Heart right ventricle (tissue), 16 donors: ENCODE measurements around the gene INS. TPM values are rescaled to one million over a fixed set of nuclear protein-coding genes. Genes with fewer than 3 reads are reported as not detected.
"Not testable (repeated sequence)": the region's sequence is repeated elsewhere in the genome, so short reads cannot be mapped to it uniquely, and the experiment has no call there.

Source experiments
- ATAC-seq, 8 donors: fragments of 200-7000 bp; cut with Tn5 transposase; one replicate each; pipeline ENCODE4 v1.9.1; 2020; ENCODE audit warnings: mild to moderate bottlenecking in 8 of 8, moderate library complexity in 8 of 8, moderate number of reproducible peaks in 1 of 8
- DNase-seq, 2 donors: peaks; one replicate each; pipeline ENCODE4 v3.0.0-alpha.2; 2020
- H3K27ac ChIP-seq, 10 donors: fragments of 200-600 bp; sonication (generic) in 2 of 10; one replicate each; pipeline versions ENCODE4 v1.5.0 to v1.8.0; 2020 to 2022; ENCODE audit warnings: mild to moderate bottlenecking in 3 of 10
- H3K27me3 ChIP-seq, 7 donors: fragments of 200-600 bp; one replicate each; pipeline ENCODE4 v1.8.0; 2021 to 2022; ENCODE audit warnings: mild to moderate bottlenecking in 2 of 7
- H3K36me3 ChIP-seq, 9 donors: fragments of 200-600 bp; sonication (generic) in 1 of 9; one replicate each; pipeline versions ENCODE4 v1.5.0 to v1.8.0; 2020 to 2022; ENCODE audit warnings: mild to moderate bottlenecking in 2 of 9
- H3K4me1 ChIP-seq, 9 donors: fragments of 200-600 bp; sonication (generic) in 1 of 9; one replicate each; pipeline versions ENCODE4 v1.5.0 to v1.8.0; 2020 to 2022; ENCODE audit warnings: mild to moderate bottlenecking in 4 of 9
- H3K4me3 ChIP-seq, 10 donors: fragments of 200-600 bp; sonication (generic) in 2 of 10; one replicate each; pipeline versions ENCODE4 v1.5.0 to v1.8.0; 2020 to 2022; ENCODE audit warnings: mild to moderate bottlenecking in 7 of 10, moderate library complexity in 2 of 10
- H3K9me3 ChIP-seq, 11 donors: fragments of 200-600 bp in 10 of 11; sonication (generic) in 2 of 11; one replicate each; pipeline versions ENCODE4 v1.5.0 to v1.8.0; 2013 to 2022; ENCODE audit warnings: mild to moderate bottlenecking in 2 of 11, control low read depth in 1 of 11, moderate library complexity in 1 of 11
- WGBS, 2 donors: extraction: QIAGEN DNeasy Blood & Tissue Kit; methylation state at CpG; one replicate each; pipeline ENCODE4 v1.1.7; 2013; ENCODE audit warnings: inconsistent platforms in 1 of 2; 5-methylcytosine and 5-hydroxymethylcytosine counted together
- intact Hi-C, 10 donors: fragments of 100-400 bp; cut with DNase I; formaldehyde crosslinking; loops; one replicate each; pipeline versions ENCODE4 v1.11.1 to v1.14.2; 2022
- polyA plus RNA-seq, 2 donors: library from polyadenylated mRNA; stranded (reverse); fragments of 200-250 nt; gene quantifications; one replicate each; pipeline ENCODE4 v1.2.3, GENCODE V29; 2013
- total RNA-seq, 10 donors: library from RNA; stranded (reverse); fragmentation: NEBNext Ultra II Directional in 3 of 10; extraction: Animal tissue kit (Norgen Biotek cat#: 25700) in 3 of 10; gene quantifications; one replicate each; pipeline versions ENCODE4 v1.2.1 to v1.2.4, GENCODE V29; 2021 to 2023
- TF ChIP-seq, protein P1 (sequence below), 9 donors: fragments of 200-600 bp; sonication (generic) in 2 of 9; IDR thresholded peaks; one replicate each; pipeline versions ENCODE4 v1.5.0 to v1.8.0; 2021 to 2022; ENCODE audit warnings: antibody characterized with exemption in 9 of 9, mild to moderate bottlenecking in 5 of 9, moderate library complexity in 1 of 9
- donor health status: Arrhythmogenic right ventricular cardiomyopathy.
- donor health status: ischemic (EF 13 %, LVEDD 7.1; RV severe dilation, severe dysfunction).
- donor health status: healthy with polysubstance abuse.
- donor health status: DM: no; HTN: yes; CAD: no.
- donor health status: DM: no; HTN: no; CAD: no.
- donor health status: ischemic (EF 25% LVEDD 6.9; RV normal size, moderate dysfunction).
- donor health status: ischemic (EF 25% LVEDD 5.7; RV mildly dilated, moderate dysfunction).
- donor health status: healthy.
- donor health status: DM: yes; HTN: yes; CAD: no.
- donor health status: Ischemic cardiomyopathy.
- donor health status: ischemic (EF 35%, LVEDD 5.7; RV mildly dilated, moderate dysfunction).
- donor health status: nonischemic (EF 11% LVEDD 7.7; RV severe dilation, severe dysfunction).
- donor health status: DM: yes; HTN: yes; CAD: no.
- donor health status: PGD.
- donor health status: ischemic (EF 29% LVEDD 5.4; RV normal size, mild dysfunction).
- donor health status: nonischemic (EF 23%, LVEDD 6.1; RV moderate dilation, normal function).

INS gene
- total and polyA plus RNA-seq, 12 donors: 0.76 to 3.3 (median 1.0) TPM; not detected in 9

DNA sequence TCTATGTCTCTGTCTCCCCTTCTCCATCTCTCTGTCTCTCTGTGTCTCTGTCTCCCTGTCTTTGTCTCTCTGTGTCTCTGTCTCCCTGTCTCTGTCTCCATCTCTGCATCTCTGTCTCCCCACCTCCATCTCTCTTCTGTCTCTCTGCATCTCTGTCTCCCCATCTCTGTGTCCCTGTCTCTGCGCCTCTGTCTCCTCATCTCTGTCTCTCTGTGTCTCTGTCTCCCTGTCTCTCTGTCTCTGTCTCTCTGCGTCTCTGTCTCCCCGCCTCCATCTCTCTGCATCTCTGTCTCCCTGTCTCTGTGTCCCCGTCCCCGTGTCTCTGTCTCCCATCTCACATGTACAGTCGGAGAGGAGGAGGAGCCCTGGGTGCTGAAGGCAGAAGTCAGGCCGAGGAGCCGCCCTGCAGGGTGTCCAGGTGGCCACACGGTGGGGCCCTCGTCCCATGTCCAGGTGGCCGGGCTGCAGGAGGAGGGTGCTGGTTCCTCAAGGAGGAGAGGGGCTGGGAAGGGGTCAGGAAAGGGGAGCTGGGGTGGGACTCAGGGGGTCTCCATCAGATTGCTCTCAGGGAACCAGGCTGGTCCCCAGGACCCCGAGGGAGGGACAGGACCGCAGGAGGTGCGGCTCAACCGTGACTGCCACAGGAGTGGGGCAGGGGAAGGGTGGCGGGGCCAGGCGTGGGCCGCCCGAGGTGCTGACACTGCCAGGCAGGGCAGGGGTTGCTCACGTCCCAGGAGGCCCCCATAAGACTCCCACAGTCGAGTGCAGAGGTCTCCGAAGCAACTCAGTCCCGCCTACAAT, 36.2 kb upstream of the INS start:
- peak; percentile 59 to 86 (median 80) for ATAC-seq

DNA sequence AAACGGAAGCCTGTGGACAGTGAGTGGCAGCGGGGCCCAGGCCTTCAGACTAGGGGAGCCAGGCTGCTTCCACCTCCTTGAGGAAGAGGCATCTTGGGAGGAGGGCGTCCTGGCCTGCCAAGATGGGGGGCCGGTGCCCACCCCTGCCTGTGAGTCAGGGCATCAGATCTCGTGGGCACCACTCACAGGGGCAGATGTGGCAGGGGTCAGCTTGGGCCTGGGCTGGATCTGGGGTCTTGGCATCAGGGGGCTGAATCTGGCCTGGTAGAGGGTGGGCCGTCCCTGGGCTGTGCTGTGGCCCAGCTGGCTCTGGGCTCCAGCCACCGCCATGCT, 34.7 kb upstream of the INS start:
- DNase-seq (no peak), ATAC-seq (no peak)
- TF ChIP-seq, protein P1, sequence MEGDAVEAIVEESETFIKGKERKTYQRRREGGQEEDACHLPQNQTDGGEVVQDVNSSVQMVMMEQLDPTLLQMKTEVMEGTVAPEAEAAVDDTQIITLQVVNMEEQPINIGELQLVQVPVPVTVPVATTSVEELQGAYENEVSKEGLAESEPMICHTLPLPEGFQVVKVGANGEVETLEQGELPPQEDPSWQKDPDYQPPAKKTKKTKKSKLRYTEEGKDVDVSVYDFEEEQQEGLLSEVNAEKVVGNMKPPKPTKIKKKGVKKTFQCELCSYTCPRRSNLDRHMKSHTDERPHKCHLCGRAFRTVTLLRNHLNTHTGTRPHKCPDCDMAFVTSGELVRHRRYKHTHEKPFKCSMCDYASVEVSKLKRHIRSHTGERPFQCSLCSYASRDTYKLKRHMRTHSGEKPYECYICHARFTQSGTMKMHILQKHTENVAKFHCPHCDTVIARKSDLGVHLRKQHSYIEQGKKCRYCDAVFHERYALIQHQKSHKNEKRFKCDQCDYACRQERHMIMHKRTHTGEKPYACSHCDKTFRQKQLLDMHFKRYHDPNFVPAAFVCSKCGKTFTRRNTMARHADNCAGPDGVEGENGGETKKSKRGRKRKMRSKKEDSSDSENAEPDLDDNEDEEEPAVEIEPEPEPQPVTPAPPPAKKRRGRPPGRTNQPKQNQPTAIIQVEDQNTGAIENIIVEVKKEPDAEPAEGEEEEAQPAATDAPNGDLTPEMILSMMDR (IDR thresholded peaks at IDR 0.05): no peak
- WGBS, 2 donors: 84 to 95% methylated on average over 7 of the region's 7 CpGs
- no peaks in the 10 kb centered on the region for H3K9me3 ChIP-seq
- no peak overlapping the region for H3K27ac ChIP-seq
- H3K36me3 ChIP-seq: no peaks in the 10 kb centered on the region
- intact Hi-C loops: loop anchor here (1.0 to 10.0 kb wide), 10 partner anchors 101 to 699 kb away; partner anchors contain the start of genes C11orf21 (in 4 of the 10), TSPAN32 (in 3 of the 10) and CDKN1C (in 1 of the 10)
- no peak overlapping the region for H3K4me3 ChIP-seq
- H3K27me3 ChIP-seq: peaks cover 0 to 19% (median 8%) of the 10 kb centered on the region in 7 donors
- H3K4me1 ChIP-seq: peaks cover 0 to 13% (median 3%) of the 10 kb centered on the region in 9 donors

More for the DNA sequence above, 36.2 kb upstream of the INS start:
- Histone ChIP-seq H3K27ac (no peak overlapping the region), H3K9me3 (no peaks in the 10 kb centered on the region), H3K4me3 (no peak overlapping the region), H3K36me3 (no peaks in the 10 kb centered on the region), H3K27me3 (peaks cover 0 to 12% (median 7%) of the 10 kb centered on the region in 7 donors), H3K4me1 (peaks cover 0 to 11% (median 0%) of the 10 kb centered on the region in 9 donors)
- TF ChIP-seq, protein P1 (IDR thresholded peaks at IDR 0.05): peak; percentile 53 to 85 (median 81)
- intact Hi-C loops: loop anchor here (1.0 to 10.0 kb wide), 12 partner anchors 100 to 698 kb away; partner anchors contain the start of genes C11orf21 (in 4 of the 10), TSPAN32 (in 3 of the 10) and CDKN1C (in 1 of the 10)
- WGBS, 2 donors: 33 to 35% methylated on average over 23 of the region's 23 CpGs
- peak; percentile 66 to 76 for DNase-seq

DNA sequence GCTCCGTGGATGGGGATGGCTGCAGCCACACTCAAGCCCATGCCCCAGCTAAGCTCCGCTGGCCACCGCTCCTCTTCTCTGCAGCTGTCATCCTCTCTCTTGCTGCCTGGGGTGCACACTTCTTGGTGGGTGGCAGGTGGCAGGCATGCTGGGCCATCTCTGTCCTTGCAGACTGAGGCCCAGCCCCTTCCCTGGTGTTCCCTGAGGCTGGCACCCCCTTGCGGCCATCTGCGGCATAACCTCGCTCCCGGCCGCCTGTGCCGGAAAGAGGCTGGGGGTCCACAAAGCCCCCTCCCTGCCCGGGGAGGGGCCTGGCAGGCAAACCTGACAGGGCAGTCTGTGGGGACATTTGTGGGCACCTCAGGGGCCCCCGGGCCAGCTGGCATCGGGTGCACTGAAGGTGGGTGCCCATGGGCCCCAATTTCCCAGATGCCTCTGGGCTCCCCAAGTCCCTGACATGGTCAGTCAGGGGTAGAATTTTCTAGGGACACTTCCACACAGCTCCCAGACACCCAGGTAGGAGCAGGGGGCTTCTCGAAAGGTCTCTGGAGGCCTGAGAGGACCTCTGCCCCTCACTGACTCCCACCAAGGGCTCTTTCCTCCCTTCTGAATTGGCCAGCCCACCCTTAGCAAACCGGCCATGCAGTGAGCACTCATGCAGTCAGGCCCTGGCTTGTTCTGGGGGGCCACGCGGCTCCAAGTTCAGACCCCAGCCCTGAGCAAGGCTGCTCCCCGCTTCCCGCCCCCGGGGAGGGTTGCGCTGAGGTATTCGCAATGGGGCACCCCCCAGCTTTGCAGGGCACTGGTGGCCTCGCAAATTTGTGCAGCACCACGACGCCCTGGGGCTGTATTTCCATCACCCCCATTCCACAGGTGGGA, 34.1 kb upstream of the INS start:
- TF ChIP-seq, protein P1 (IDR thresholded peaks at IDR 0.05): peak; percentile 33 to 94 (median 76)
- ATAC-seq (no peak), DNase-seq (peak in 1 of 2 donors; percentile 41)
- H3K27me3 ChIP-seq: peaks cover 0 to 24% (median 9%) of the 10 kb centered on the region in 7 donors
- no peak overlapping the region for H3K27ac ChIP-seq
- H3K4me3 ChIP-seq: no peak overlapping the region
- 57 to 59% methylated on average over 24 of the region's 24 CpGs for WGBS, 2 donors
- no peaks in the 10 kb centered on the region for H3K9me3 ChIP-seq
- intact Hi-C loops: loop anchor here in 8 of 10 donors (5.0 to 10.0 kb wide), 7 partner anchors 102 to 700 kb away; partner anchors contain the start of genes C11orf21 (in 3 of the 8), TSPAN32 (in 3 of the 8), CDKN1C (in 1 of the 8) and TSSC4 (in 1 of the 8)
- H3K4me1 ChIP-seq: peaks cover 0 to 19% (median 3%) of the 10 kb centered on the region in 9 donors
- H3K36me3 ChIP-seq: no peaks in the 10 kb centered on the region

DNA sequence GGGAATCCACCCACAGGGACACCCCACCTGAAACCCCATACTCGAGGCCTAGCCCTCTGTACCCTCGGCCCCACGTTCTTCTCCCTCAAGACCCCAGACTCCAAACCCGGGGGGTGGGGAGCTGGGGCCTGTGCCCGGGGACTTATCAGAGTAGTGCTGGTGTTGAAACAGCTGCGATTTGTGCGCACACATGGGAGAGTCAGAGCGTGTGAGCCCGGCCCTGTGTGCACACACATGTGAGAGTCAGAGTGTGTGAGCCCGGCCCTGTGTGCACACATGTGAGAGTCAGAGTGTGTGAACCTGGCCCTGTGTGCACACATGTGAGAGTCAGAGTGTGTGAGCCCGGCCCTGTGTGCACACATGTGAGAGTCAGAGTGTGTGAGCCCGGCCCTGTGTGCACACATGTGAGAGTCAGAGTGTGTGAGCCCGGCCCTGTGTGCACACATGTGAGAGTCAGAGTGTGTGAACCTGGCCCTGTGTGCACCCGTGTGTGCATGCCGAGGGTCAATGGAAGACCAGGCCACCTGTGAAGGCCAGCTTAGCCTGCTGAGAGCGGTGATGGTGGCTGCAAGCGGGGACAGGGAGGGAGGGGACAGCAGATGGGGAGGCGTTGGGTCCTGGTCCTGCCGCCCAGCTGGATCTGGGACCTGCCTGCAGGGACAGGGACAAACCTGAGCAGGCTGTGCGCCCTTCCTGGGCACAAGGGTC, 33.0 kb upstream of the INS start:
- not testable (repeated sequence) for H3K9me3 ChIP-seq, DNase-seq

More for the DNA sequence above, 33.0 kb upstream of the INS start:
- Histone ChIP-seq H3K4me1 (peaks cover 0 to 20% (median 3%) of the 10 kb centered on the region in 9 donors), H3K27ac (peak overlapping the region in 1 of 10 donors; percentile 28), H3K27me3 (peaks cover 0 to 28% (median 13%) of the 10 kb centered on the region in 7 donors)
- intact Hi-C loops: loop anchor here in 5 of 10 donors (5.0 to 10.0 kb wide), 5 partner anchors 208 to 701 kb away; partner anchors contain the start of genes CDKN1C (in 1 of the 5) and TSSC4 (in 1 of the 5)
- ATAC-seq: peak in 1 of 8 donors; percentile 2
- not testable (repeated sequence) for H3K4me3 ChIP-seq, H3K36me3 ChIP-seq
- WGBS, 2 donors: 63 to 64% methylated on average over 16 to 17 of the region's 20 CpGs
